ENCODE data around the gene CAPN1.

CAPN1 gene

DNA sequence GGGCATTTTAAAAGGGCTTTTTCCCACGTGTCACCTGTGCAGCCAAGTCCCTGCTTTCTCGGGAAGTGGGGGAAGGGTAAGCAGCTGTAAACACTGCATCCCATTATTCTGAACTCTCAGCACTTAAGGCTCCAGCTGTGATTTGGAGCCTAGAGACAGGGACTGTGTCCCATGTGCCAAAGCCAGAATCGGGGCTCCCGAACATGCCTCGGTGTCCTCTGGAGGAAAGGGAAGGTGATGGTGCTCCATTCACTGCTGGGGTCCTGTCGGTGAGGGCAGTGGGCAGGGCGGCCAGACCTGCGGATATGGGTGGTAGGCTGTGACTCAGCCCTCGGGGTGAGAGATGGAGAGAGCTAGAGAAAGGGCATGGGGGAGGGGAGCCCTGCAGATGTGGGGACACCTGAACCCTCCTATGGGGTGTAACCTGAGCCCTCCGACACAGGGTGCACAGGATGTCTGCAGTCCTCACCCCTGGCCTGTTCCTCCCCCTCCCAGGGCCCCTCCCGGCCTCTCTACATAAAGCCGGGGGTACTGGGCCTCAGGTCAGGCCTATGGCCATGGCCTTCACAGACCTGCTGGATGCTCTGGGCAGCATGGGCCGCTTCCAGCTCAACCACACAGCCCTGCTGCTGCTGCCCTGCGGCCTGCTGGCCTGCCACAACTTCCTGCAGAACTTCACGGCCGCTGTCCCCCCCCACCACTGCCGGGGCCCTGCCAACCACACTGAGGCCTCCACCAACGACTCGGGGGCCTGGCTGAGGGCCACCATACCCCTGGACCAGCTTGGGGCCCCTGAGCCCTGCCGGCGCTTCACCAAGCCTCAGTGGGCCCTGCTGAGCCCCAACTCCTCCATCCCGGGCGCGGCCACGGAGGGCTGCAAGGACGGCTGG lies 31.8 kb downstream of the CAPN1 start:
- no peaks in the 10 kb centered on the region for H3K27me3 Mint-ChIP-seq (ENCODE audit: low read depth)
- H3K9me3 Mint-ChIP-seq, result no peaks in the 10 kb centered on the region
- no peak overlapping the region for H3K4me3 Mint-ChIP-seq
- no peak overlapping the region for H3K27ac Mint-ChIP-seq
- H3K36me3 Mint-ChIP-seq (ENCODE audit: low read depth), result peaks cover 13% of the 10 kb centered on the region
- H3K4me1 Mint-ChIP-seq (ENCODE audit: low read depth), result peaks cover 13% of the 10 kb centered on the region

DNA sequence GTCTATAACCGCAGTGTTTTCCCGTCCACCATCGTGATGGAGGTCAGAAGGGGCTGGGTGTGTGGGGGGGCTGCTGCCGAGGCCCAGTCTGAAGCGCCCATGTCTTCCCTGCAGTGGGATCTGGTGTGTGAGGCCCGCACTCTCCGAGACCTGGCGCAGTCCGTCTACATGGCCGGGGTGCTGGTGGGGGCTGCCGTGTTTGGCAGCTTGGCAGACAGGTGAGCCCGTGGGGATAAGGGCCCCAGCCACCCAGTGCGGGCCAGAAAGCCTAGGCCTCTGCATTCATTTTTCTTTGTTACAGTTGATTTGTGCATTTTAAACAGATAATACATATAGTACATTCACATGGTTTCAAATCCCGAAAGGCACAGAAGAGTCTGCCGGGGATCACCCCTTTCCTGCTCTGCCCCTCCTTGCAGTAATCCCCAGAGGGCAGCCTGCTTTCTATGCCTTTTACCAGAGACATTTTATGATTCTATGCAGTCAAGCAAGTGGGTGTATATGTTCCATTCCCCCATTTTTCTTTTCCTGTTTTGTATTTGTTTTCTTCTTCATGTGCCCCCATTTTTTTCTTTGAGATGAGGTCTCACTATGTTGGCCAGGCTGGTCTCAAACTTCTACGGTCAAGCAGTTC lies 32.6 kb downstream of the CAPN1 start:
- no peak overlapping the region for H3K4me3 Mint-ChIP-seq
- H3K4me1 Mint-ChIP-seq (ENCODE audit: low read depth), result peaks cover 10% of the 10 kb centered on the region
- no peaks in the 10 kb centered on the region for H3K27me3 Mint-ChIP-seq (ENCODE audit: low read depth)
- no peaks in the 10 kb centered on the region for H3K9me3 Mint-ChIP-seq
- peaks cover 7% of the 10 kb centered on the region for H3K36me3 Mint-ChIP-seq (ENCODE audit: low read depth)
- no peak overlapping the region for H3K27ac Mint-ChIP-seq

DNA sequence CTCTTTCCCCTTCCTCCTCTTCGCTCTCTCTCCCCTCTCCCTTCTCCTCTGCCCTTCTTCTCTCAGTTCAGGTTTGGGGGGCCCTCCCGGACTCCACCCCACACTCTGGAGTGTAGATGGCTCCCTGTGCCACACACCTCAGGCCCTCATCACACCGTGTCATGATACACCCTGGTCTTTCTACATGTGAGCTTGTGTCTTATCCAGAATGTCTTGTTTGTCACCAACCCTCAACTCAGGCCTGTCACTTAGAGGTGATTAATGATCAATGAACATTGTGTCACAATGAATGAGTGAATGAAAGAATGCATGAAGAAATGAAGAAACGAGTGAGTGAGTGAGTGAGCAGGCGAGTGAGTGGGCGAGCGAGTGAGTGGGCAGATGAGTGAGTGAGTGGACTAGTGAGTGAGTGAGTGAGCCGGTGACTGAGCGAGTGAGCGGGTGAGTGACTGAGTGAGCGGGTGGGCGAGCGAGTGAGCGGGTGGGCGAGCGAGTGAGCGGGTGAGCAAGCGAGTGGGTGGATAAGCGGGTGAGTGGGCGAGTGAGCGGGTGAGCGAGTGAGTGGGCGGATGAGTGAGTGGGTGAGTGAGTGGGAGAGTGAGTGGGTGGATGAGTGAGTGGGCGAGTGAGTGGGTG lies 33.8 kb downstream of the CAPN1 start:
- peaks cover 13% of the 10 kb centered on the region for H3K4me1 Mint-ChIP-seq (ENCODE audit: low read depth)
- peaks cover 5% of the 10 kb centered on the region for H3K36me3 Mint-ChIP-seq (ENCODE audit: low read depth)
- peak overlapping the region; percentile 77 for H3K27ac Mint-ChIP-seq
- H3K4me3 Mint-ChIP-seq, result peak overlapping the region; percentile 36
- no peaks in the 10 kb centered on the region for H3K27me3 Mint-ChIP-seq (ENCODE audit: low read depth)
- no peaks in the 10 kb centered on the region for H3K9me3 Mint-ChIP-seq

DNA sequence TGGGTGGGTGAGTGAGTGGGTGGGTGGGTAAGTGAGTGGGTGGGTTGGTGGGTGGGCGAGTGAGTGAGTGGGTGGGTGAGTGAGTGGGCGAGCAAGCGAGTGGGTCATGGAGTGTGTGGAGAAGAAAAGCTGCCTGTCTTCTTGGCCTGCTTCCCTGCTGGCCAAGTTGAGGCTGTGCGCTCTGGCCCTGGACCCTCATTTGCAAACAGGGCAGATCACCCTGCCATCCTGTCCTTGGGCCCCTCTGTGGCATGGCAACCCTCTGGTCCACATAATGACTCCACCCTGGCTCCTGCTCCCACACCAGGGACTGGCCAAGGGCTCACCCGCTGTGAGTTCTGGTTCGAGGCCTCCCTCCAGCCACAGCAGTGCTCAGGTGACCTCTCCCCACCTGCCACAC lies 35.1 kb downstream of the CAPN1 start:
- H3K27ac Mint-ChIP-seq, result no peak overlapping the region
- H3K36me3 Mint-ChIP-seq (ENCODE audit: low read depth), result peaks cover 5% of the 10 kb centered on the region
- H3K4me3 Mint-ChIP-seq, result no peak overlapping the region
- H3K4me1 Mint-ChIP-seq (ENCODE audit: low read depth), result peaks cover 13% of the 10 kb centered on the region
- H3K9me3 Mint-ChIP-seq, result no peaks in the 10 kb centered on the region
- no peaks in the 10 kb centered on the region for H3K27me3 Mint-ChIP-seq (ENCODE audit: low read depth)

GRCh38 chr11:65217441-65218423 lies 36.0 kb downstream of the CAPN1 start:
- no peak overlapping the region for H3K27ac Mint-ChIP-seq

GRCh38 chr11:65218446-65218845 lies 36.7 kb downstream of the CAPN1 start:
- peaks cover 4% of the 10 kb centered on the region for H3K27me3 Mint-ChIP-seq (ENCODE audit: low read depth)
- no peaks in the 10 kb centered on the region for H3K9me3 Mint-ChIP-seq
- H3K27ac Mint-ChIP-seq, result no peak overlapping the region
- H3K36me3 Mint-ChIP-seq (ENCODE audit: low read depth), result peaks cover 2% of the 10 kb centered on the region
- H3K4me1 Mint-ChIP-seq (ENCODE audit: low read depth), result peaks cover 10% of the 10 kb centered on the region
- H3K4me3 Mint-ChIP-seq, result no peak overlapping the region

More at GRCh38 chr11:65217441-65218423, 36.0 kb downstream of the CAPN1 start:
- Mint-ChIP-seq H3K9me3 (no peaks in the 10 kb centered on the region), H3K27me3 (ENCODE audit: low read depth) (no peaks in the 10 kb centered on the region), H3K36me3 (ENCODE audit: low read depth) (peaks cover 5% of the 10 kb centered on the region), H3K4me1 (ENCODE audit: low read depth) (peaks cover 13% of the 10 kb centered on the region), H3K4me3 (no peak overlapping the region)

DNA sequence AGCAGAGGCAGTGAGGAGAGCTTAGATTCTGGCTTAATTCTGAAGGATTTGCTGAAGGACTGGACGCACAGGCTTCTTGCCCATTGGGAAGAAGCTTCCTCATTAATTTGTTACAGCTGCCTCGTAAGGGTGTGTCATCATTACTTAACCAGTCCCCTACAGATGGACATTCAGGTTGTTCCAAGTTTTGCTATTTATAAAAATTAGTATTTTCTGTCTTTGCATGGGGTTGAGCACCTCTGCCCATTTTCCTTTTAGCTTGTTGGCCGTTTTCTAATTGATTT lies 38.1 kb downstream of the CAPN1 start:
- H3K9me3 Mint-ChIP-seq, result no peaks in the 10 kb centered on the region
- no peak overlapping the region for H3K27ac Mint-ChIP-seq
- peaks cover 6% of the 10 kb centered on the region for H3K27me3 Mint-ChIP-seq (ENCODE audit: low read depth)
- H3K4me3 Mint-ChIP-seq, result no peak overlapping the region
- peaks cover 2% of the 10 kb centered on the region for H3K36me3 Mint-ChIP-seq (ENCODE audit: low read depth)
- H3K4me1 Mint-ChIP-seq (ENCODE audit: low read depth), result peaks cover 5% of the 10 kb centered on the region

- Mint-ChIP-seq H3K4me1 (ENCODE audit: low read depth) (peaks cover 8% of the 10 kb centered on the region), H3K4me3 (no peak overlapping the region), H3K9me3 (no peaks in the 10 kb centered on the region), H3K36me3 (ENCODE audit: low read depth) (no peaks in the 10 kb centered on the region), H3K27me3 (ENCODE audit: low read depth) (peaks cover 17% of the 10 kb centered on the region), H3K27ac (no peak overlapping the region)
Measured at GRCh38 chr11:65221026-65221425, 39.3 kb downstream of the CAPN1 start.

- Mint-ChIP-seq H3K9me3 (no peaks in the 10 kb centered on the region), H3K36me3 (ENCODE audit: low read depth) (no peaks in the 10 kb centered on the region), H3K27me3 (ENCODE audit: low read depth) (peaks cover 33% of the 10 kb centered on the region), H3K27ac (no peak overlapping the region), H3K4me1 (ENCODE audit: low read depth) (peaks cover 8% of the 10 kb centered on the region), H3K4me3 (no peak overlapping the region)
Measured at GRCh38 chr11:65223011-65223410, 41.3 kb downstream of the CAPN1 start.

DNA sequence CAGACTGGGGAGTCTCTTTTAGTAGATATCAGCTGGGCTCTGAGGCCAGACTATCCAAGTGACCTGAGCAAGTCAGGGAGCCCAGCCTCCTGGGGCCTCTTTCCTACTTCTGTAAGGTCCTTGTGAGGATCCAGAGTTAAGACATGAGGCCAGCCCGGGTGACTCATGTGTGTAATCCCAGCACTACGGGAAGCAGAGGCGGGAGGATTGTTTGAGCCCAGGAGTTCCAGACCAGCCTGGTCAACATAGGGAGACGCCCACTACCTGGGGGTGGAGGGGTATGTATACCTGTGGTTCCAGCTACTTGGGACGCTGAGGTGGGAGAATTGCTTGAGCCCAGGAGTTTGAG lies 43.2 kb downstream of the CAPN1 start:
- Mint-ChIP-seq H3K36me3 (ENCODE audit: low read depth) (no peaks in the 10 kb centered on the region), H3K9me3 (no peaks in the 10 kb centered on the region), H3K4me1 (ENCODE audit: low read depth) (peaks cover 5% of the 10 kb centered on the region), H3K27ac (no peak overlapping the region), H3K4me3 (peak overlapping the region; percentile 18), H3K27me3 (ENCODE audit: low read depth) (peaks cover 39% of the 10 kb centered on the region)

DNA sequence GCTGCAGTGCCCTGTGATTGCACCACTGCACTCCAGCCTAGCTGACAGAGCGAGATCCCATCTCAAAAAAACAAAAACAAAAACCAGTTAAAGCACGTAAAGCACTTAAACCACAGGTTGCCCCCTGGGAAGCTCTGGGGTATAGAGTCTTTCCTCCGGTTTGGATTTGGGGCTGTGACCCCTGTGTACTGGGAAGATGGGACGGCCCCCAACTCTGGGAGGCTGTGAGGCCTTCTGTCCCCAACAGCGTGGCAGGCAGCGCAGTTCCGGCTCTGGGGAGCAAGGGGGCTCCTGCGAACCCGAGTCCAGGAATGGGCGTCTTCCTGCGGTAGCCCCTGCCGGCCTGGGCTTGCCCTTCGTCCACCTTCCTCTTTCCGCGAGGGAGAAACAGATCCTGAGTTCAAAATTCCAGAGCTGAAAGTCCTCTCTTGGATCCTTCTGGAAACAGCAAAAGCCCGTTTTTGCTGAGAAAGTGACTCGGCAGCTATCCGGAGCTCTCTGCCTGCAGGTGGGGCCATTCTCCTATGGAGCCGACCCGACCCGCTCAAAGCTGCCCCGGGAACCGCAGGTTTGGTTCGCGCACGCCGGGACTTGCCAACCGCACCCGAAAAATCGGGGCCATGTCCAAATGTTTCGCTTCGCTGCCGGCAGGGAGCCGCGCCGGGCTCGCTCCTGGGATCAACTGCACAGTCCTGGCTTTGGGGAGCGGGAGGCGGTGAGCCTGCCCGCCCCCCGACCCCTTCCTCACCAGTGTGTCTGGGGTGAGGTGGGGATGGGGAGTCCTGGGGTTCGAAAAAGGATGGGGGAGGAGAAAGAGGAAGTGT lies 43.8 kb downstream of the CAPN1 start:
- Mint-ChIP-seq H3K36me3 (ENCODE audit: low read depth) (no peaks in the 10 kb centered on the region), H3K4me1 (ENCODE audit: low read depth) (peaks cover 5% of the 10 kb centered on the region), H3K9me3 (no peaks in the 10 kb centered on the region), H3K4me3 (peak overlapping the region; percentile 73), H3K27ac (no peak overlapping the region), H3K27me3 (ENCODE audit: low read depth) (peaks cover 39% of the 10 kb centered on the region)

GRCh38 chr11:65226103-65226442 lies 44.3 kb downstream of the CAPN1 start:
- H3K27me3 Mint-ChIP-seq (ENCODE audit: low read depth), result peaks cover 39% of the 10 kb centered on the region
- H3K4me3 Mint-ChIP-seq, result peak overlapping the region; percentile 73
- no peak overlapping the region for H3K27ac Mint-ChIP-seq
- H3K36me3 Mint-ChIP-seq (ENCODE audit: low read depth), result no peaks in the 10 kb centered on the region
- peaks cover 5% of the 10 kb centered on the region for H3K4me1 Mint-ChIP-seq (ENCODE audit: low read depth)
- H3K9me3 Mint-ChIP-seq, result no peaks in the 10 kb centered on the region

DNA sequence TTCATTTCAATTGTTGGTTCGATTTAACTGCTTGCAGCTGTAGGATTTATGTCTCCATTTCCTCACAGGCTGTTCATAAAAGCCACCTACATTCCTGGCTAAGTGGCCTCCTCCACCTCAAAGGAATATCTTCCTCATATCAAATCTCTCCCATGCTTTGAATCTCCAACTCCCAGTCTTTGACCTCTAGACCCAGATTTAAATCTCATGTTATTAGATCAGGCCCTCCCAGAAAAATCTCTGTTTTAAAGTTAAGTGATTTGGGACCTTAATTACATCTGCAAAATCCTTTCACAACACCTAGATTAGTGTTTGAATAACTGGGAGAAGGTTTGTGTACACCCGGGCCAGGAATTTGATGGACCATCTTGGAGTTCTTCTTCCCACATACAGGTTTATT lies 46.2 kb downstream of the CAPN1 start:
- Mint-ChIP-seq H3K36me3 (ENCODE audit: low read depth) (no peaks in the 10 kb centered on the region), H3K4me1 (ENCODE audit: low read depth) (peaks cover 5% of the 10 kb centered on the region), H3K27ac (no peak overlapping the region), H3K9me3 (no peaks in the 10 kb centered on the region), H3K27me3 (ENCODE audit: low read depth) (peaks cover 39% of the 10 kb centered on the region), H3K4me3 (no peak overlapping the region)

Measured in T-helper 1 cell treated with Interleukin-12 subunit alpha and Interleukin-12 subunit beta and Interleukin-4 antibody, amounts not matched to agents 30 μg/mL and 1 μg/mL, for 36 hours (primary cell).